HEK293 (cell line): ENCODE measurements around the gene CACNA1C.

Source experiments
- GLIS2 ChIP-seq: fragments of 450-650 bp; formaldehyde crosslinking; IDR thresholded peaks from 2 replicates; pipeline ENCODE4 v1.5.1; 2016; ENCODE audit warnings: missing biosample characterization, missing genetic modification characterization
- HOXC10 ChIP-seq: sonication (generic); formaldehyde crosslinking; IDR thresholded peaks from 2 replicates; pipeline ENCODE4 v1.8.1; 2023; ENCODE audit warnings: mild to moderate bottlenecking, missing genetic modification reagents
- RBAK ChIP-seq: fragments of 450-650 bp; formaldehyde crosslinking; IDR thresholded peaks from 2 replicates; pipeline ENCODE4 v1.5.1; 2016; ENCODE audit warnings: missing biosample characterization, missing genetic modification characterization
- ZIC2 ChIP-seq: fragments of 450-650 bp; formaldehyde crosslinking; IDR thresholded peaks from 2 replicates; pipeline ENCODE4 v1.5.1; 2016; ENCODE audit warnings: missing biosample characterization, missing genetic modification characterization
- ZNF138 ChIP-seq: fragments of 450-650 bp; formaldehyde crosslinking; IDR thresholded peaks from 2 replicates; pipeline ENCODE4 v1.5.1; 2016; ENCODE audit warnings: missing biosample characterization, missing genetic modification characterization, borderline replicate concordance
- ZNF184 ChIP-seq: fragments of 450-650 bp; IDR thresholded peaks from 2 replicates; pipeline ENCODE4 v1.5.1; 2018; ENCODE audit warnings: missing biosample characterization, mild to moderate bottlenecking, missing genetic modification characterization
- ZNF2 ChIP-seq: fragments of 450-650 bp; formaldehyde crosslinking; IDR thresholded peaks from 2 replicates; pipeline ENCODE4 v1.5.1; 2016; ENCODE audit warnings: missing biosample characterization, missing genetic modification characterization
- ZNF302 ChIP-seq: fragments of 450-650 bp; formaldehyde crosslinking; IDR thresholded peaks from 2 replicates; pipeline ENCODE4 v1.5.1; 2016; ENCODE audit warnings: missing biosample characterization, missing genetic modification characterization, low read depth
- ZNF324 ChIP-seq: fragments of 450-650 bp; formaldehyde crosslinking; IDR thresholded peaks from 2 replicates; pipeline ENCODE4 v1.5.1; 2016; ENCODE audit warnings: missing biosample characterization, missing genetic modification characterization
- ZNF37A ChIP-seq: fragments of 450-650 bp; IDR thresholded peaks from 2 replicates; pipeline ENCODE4 v1.5.1; 2018; ENCODE audit warnings: missing biosample characterization, missing genetic modification characterization
- ZNF404 ChIP-seq: fragments of 450-650 bp; formaldehyde crosslinking; IDR thresholded peaks from 2 replicates; pipeline ENCODE4 v1.5.1; 2017; ENCODE audit warnings: missing biosample characterization, missing genetic modification characterization
- ZNF423 ChIP-seq: fragments of 450-650 bp; formaldehyde crosslinking; IDR thresholded peaks from 2 replicates; pipeline ENCODE4 v1.5.1; 2016; ENCODE audit warnings: missing biosample characterization, missing genetic modification characterization
- ZNF501 ChIP-seq: fragments of 450-650 bp; formaldehyde crosslinking; IDR thresholded peaks from 2 replicates; pipeline ENCODE4 v1.5.1; 2016; ENCODE audit warnings: missing biosample characterization, missing genetic modification characterization
- ZNF560 ChIP-seq: fragments of 450-650 bp; formaldehyde crosslinking; IDR thresholded peaks from 2 replicates; pipeline ENCODE4 v1.5.1; 2017; ENCODE audit warnings: missing biosample characterization, missing genetic modification characterization, borderline replicate concordance
- ZNF610 ChIP-seq: fragments of 450-650 bp; formaldehyde crosslinking; IDR thresholded peaks from 2 replicates; pipeline ENCODE4 v1.5.1; 2016; ENCODE audit warnings: missing biosample characterization, missing genetic modification characterization, borderline replicate concordance
- ZNF629 ChIP-seq: fragments of 450-650 bp; formaldehyde crosslinking; IDR thresholded peaks from 2 replicates; pipeline ENCODE4 v1.5.1; 2017; ENCODE audit warnings: missing biosample characterization, missing genetic modification characterization
- ZNF660 ChIP-seq: fragments of 450-650 bp; IDR thresholded peaks from 2 replicates; pipeline ENCODE4 v1.5.1; 2018; ENCODE audit warnings: missing biosample characterization, mild to moderate bottlenecking, missing genetic modification characterization
- ZNF76 ChIP-seq: fragments of 450-650 bp; formaldehyde crosslinking; IDR thresholded peaks from 2 replicates; pipeline ENCODE4; 2016; ENCODE audit warnings: low read depth, missing biosample characterization, missing genetic modification characterization, borderline replicate concordance
- ZNF785 ChIP-seq: fragments of 450-650 bp; formaldehyde crosslinking; IDR thresholded peaks from 2 replicates; pipeline ENCODE4 v1.5.1; 2016; ENCODE audit warnings: missing biosample characterization, missing genetic modification characterization
- TF ChIP-seq, protein P1 (sequence below): fragments of 450-650 bp; formaldehyde crosslinking; IDR thresholded peaks from 2 replicates; pipeline ENCODE4 v1.5.1; 2016; ENCODE audit warnings: missing biosample characterization, missing genetic modification characterization
- TF ChIP-seq, protein P2 (sequence below): fragments of 450-650 bp; formaldehyde crosslinking; IDR thresholded peaks from 2 replicates; pipeline ENCODE4 v1.5.0; 2017; ENCODE audit warnings: missing biosample characterization, missing genetic modification characterization, borderline replicate concordance
- TF ChIP-seq, protein P3 (sequence below): fragments of 450-650 bp; formaldehyde crosslinking; IDR thresholded peaks from 2 replicates; pipeline ENCODE4 v1.5.1; 2016; ENCODE audit warnings: missing biosample characterization, missing genetic modification characterization
- TF ChIP-seq, protein P4 (sequence below): fragments of 450-650 bp; formaldehyde crosslinking; IDR thresholded peaks from 2 replicates; pipeline ENCODE4 v1.5.1; 2016; ENCODE audit warnings: missing biosample characterization, missing genetic modification characterization
- TF ChIP-seq, protein P5 (sequence below): fragments of 450-650 bp; formaldehyde crosslinking; IDR thresholded peaks from 2 replicates; pipeline ENCODE4 v1.5.1; 2016; ENCODE audit warnings: missing biosample characterization, missing genetic modification characterization
- TF ChIP-seq, protein P6 (sequence below): fragments of 450-650 bp; formaldehyde crosslinking; IDR thresholded peaks from 2 replicates; pipeline ENCODE4 v1.5.1; 2016; ENCODE audit warnings: missing biosample characterization, missing genetic modification characterization
- TF ChIP-seq, protein P7 (sequence below): fragments of 450-650 bp; formaldehyde crosslinking; optimal IDR thresholded peaks from 2 replicates; pipeline ENCODE3; 2016; ENCODE audit warnings: missing biosample characterization, mild to moderate bottlenecking, missing genetic modification characterization

The CACNA1C gene

DNA sequence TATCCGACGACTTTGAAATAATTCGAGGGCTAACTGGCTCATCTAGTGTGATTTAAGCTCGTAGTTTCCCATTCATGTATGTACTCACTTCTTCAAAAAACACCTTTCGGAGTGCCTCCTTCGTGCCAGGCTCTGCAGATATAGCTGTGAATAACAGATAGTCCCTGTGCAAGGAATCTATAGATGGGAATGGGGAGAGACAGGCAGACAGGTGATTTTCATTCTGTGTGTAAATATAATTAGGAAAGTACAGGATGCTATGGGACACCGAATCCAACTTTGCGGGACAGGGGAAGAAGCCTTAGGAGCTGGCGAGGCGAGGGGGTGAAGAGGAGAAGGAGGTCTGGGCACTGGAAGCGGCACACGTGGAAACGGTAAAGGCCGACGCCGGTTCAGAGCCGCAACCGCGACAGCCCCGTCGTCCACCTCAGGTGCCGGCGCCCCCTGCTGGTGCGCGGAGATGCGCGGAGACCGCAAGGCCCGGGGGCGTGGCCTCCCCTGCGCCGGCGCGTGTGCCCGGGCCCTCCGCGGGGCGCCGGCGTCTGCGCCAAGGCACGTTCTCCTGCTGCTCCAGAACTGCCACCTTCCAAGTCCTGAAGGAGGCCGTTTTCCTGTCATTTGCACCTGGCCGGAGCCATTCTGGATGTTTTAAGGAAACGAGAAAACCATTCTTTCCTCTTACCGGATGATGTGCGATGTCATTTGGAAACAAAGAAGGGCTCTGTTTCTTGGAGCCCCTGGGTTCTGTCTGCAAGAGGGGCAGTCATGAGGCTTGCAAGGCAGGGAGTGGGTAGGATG, 18.0 kb upstream of the CACNA1C start (continued):
- TF ChIP-seq, protein P1, sequence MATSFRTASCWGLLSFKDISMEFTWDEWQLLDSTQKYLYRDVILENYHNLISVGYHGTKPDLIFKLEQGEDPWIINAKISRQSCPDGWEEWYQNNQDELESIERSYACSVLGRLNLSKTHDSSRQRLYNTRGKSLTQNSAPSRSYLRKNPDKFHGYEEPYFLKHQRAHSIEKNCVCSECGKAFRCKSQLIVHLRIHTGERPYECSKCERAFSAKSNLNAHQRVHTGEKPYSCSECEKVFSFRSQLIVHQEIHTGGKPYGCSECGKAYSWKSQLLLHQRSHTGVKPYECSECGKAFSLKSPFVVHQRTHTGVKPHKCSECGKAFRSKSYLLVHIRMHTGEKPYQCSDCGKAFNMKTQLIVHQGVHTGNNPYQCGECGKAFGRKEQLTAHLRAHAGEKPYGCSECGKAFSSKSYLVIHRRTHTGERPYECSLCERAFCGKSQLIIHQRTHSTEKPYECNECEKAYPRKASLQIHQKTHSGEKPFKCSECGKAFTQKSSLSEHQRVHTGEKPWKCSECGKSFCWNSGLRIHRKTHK: no peak
- TF ChIP-seq ZIC2 (tag by site-specific recombination): peak; percentile 45; the same call in 1 of the 2 replicates
- TF ChIP-seq, protein P2, sequence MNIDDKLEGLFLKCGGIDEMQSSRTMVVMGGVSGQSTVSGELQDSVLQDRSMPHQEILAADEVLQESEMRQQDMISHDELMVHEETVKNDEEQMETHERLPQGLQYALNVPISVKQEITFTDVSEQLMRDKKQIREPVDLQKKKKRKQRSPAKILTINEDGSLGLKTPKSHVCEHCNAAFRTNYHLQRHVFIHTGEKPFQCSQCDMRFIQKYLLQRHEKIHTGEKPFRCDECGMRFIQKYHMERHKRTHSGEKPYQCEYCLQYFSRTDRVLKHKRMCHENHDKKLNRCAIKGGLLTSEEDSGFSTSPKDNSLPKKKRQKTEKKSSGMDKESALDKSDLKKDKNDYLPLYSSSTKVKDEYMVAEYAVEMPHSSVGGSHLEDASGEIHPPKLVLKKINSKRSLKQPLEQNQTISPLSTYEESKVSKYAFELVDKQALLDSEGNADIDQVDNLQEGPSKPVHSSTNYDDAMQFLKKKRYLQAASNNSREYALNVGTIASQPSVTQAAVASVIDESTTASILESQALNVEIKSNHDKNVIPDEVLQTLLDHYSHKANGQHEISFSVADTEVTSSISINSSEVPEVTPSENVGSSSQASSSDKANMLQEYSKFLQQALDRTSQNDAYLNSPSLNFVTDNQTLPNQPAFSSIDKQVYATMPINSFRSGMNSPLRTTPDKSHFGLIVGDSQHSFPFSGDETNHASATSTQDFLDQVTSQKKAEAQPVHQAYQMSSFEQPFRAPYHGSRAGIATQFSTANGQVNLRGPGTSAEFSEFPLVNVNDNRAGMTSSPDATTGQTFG (tag by site-specific recombination): no peak
- TF ChIP-seq, protein P3, sequence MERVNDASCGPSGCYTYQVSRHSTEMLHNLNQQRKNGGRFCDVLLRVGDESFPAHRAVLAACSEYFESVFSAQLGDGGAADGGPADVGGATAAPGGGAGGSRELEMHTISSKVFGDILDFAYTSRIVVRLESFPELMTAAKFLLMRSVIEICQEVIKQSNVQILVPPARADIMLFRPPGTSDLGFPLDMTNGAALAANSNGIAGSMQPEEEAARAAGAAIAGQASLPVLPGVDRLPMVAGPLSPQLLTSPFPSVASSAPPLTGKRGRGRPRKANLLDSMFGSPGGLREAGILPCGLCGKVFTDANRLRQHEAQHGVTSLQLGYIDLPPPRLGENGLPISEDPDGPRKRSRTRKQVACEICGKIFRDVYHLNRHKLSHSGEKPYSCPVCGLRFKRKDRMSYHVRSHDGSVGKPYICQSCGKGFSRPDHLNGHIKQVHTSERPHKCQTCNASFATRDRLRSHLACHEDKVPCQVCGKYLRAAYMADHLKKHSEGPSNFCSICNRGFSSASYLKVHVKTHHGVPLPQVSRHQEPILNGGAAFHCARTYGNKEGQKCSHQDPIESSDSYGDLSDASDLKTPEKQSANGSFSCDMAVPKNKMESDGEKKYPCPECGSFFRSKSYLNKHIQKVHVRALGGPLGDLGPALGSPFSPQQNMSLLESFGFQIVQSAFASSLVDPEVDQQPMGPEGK (tag by site-specific recombination): no peak; the same call in 1 of the 2 replicates
- TF ChIP-seq, protein P4, sequence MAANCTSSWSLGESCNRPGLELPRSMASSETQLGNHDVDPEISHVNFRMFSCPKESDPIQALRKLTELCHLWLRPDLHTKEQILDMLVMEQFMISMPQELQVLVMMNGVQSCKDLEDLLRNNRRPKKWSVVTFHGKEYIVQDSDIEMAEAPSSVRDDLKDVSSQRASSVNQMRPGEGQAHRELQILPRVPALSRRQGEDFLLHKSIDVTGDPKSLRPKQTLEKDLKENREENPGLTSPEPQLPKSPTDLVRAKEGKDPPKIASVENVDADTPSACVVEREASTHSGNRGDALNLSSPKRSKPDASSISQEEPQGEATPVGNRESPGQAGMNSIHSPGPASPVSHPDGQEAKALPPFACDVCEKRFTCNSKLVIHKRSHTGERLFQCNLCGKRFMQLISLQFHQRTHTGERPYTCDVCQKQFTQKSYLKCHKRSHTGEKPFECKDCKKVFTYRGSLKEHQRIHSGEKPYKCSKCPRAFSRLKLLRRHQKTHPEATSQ (tag by site-specific recombination): 0 out of 2 replicates have a peak, but pooled peaks have one; percentile 50
- TF ChIP-seq RBAK (tag by site-specific recombination): no peak
- TF ChIP-seq HOXC10 (CRISPR knock-in tag): no peak
- 0 out of 2 replicates have a peak, but pooled peaks have one; percentile 23 for TF ChIP-seq ZNF501
- TF ChIP-seq ZNF2: 0 out of 2 replicates have a peak, but pooled peaks have one; percentile 38
- TF ChIP-seq ZNF629 (tag by site-specific recombination): peak; percentile 25; the same call in 1 of the 2 replicates
- peak; percentile 30; the same call in 1 of the 2 replicates for TF ChIP-seq ZNF324 (tag by site-specific recombination)
- TF ChIP-seq, protein P5, sequence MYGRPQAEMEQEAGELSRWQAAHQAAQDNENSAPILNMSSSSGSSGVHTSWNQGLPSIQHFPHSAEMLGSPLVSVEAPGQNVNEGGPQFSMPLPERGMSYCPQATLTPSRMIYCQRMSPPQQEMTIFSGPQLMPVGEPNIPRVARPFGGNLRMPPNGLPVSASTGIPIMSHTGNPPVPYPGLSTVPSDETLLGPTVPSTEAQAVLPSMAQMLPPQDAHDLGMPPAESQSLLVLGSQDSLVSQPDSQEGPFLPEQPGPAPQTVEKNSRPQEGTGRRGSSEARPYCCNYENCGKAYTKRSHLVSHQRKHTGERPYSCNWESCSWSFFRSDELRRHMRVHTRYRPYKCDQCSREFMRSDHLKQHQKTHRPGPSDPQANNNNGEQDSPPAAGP (tag by site-specific recombination): no peak
- TF ChIP-seq ZNF660 (tag by site-specific recombination): peak; percentile 92
- no peak for TF ChIP-seq ZNF302 (tag by site-specific recombination)
- peak; percentile 12; the same call in 1 of the 2 replicates for TF ChIP-seq GLIS2
- TF ChIP-seq ZNF610: peak; percentile 39; the same call in 1 of the 2 replicates
- no peak for TF ChIP-seq ZNF785 (tag by site-specific recombination)
- TF ChIP-seq, protein P6, sequence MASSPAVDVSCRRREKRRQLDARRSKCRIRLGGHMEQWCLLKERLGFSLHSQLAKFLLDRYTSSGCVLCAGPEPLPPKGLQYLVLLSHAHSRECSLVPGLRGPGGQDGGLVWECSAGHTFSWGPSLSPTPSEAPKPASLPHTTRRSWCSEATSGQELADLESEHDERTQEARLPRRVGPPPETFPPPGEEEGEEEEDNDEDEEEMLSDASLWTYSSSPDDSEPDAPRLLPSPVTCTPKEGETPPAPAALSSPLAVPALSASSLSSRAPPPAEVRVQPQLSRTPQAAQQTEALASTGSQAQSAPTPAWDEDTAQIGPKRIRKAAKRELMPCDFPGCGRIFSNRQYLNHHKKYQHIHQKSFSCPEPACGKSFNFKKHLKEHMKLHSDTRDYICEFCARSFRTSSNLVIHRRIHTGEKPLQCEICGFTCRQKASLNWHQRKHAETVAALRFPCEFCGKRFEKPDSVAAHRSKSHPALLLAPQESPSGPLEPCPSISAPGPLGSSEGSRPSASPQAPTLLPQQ (tag by site-specific recombination): 0 out of 2 replicates have a peak, but pooled peaks have one; percentile 40
- TF ChIP-seq ZNF76 (tag by site-specific recombination): peak; percentile 49; the same call in 1 of the 2 replicates
- TF ChIP-seq, protein P7, sequence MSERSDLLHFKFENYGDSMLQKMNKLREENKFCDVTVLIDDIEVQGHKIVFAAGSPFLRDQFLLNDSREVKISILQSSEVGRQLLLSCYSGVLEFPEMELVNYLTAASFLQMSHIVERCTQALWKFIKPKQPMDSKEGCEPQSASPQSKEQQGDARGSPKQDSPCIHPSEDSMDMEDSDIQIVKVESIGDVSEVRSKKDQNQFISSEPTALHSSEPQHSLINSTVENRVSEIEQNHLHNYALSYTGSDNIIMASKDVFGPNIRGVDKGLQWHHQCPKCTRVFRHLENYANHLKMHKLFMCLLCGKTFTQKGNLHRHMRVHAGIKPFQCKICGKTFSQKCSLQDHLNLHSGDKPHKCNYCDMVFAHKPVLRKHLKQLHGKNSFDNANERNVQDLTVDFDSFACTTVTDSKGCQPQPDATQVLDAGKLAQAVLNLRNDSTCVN (tag by site-specific recombination): peak; percentile 63
- TF ChIP-seq ZNF138 (tag by site-specific recombination): no peak
- TF ChIP-seq ZNF37A: no peak
- no peak for TF ChIP-seq ZNF404
- TF ChIP-seq ZNF423 (tag by site-specific recombination): no peak
- peak; percentile 70; the same call in 1 of the 2 replicates for TF ChIP-seq ZNF184 (tag by site-specific recombination)
- TF ChIP-seq ZNF560 (tag by site-specific recombination): 0 out of 2 replicates have a peak, but pooled peaks have one; percentile 38
